GM10266 (cell line): Measurements from ENCODE around the gene HERC2.

Experiments used
- DNase-seq: peaks from one replicate; pipeline ENCODE4 v3.0.0; 2012; ENCODE audit errors: extremely low spot score
- TF ChIP-seq, protein P1 (sequence below): IDR thresholded peaks from 2 replicates; pipeline ENCODE4 v1.5.1; 2012; ENCODE audit warnings: mild to moderate bottlenecking, low read depth; ENCODE audit not compliant: control insufficient read depth, insufficient read depth; ENCODE audit errors: missing control alignments

Gene HERC2

DNA sequence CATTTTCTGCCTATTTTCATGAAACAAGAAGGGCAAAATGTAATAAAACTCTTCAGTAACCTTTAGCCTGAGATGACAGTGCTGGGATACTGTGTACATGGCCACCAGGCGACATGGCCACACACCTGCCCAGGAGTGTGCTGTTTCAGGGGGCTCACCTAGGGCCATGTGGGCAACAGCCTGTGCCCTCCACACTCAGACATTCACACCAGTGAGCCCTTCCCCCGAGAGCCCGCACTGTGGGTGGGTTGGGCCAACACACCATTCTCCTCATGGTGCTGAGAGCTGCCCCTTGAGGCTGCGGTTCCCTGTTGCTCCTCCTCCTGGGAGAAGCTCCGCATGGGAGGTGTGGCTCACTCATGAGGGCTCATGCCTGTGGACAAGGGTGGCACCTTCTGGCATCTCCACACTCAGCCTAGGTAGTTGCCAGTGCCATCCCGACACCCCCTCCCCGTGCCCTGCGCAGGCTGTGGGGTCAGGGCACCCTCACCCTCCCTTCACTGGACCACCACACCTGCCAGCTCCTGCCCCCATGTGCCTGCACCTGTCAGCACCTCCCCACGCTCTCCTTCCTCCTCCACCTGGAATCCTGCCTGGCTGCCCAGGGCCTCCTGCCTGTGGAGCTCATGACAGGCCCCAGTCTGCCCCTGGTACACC is 242.5 kb downstream of the HERC2 start:
- DNase-seq: no peak
- TF ChIP-seq, protein P1, sequence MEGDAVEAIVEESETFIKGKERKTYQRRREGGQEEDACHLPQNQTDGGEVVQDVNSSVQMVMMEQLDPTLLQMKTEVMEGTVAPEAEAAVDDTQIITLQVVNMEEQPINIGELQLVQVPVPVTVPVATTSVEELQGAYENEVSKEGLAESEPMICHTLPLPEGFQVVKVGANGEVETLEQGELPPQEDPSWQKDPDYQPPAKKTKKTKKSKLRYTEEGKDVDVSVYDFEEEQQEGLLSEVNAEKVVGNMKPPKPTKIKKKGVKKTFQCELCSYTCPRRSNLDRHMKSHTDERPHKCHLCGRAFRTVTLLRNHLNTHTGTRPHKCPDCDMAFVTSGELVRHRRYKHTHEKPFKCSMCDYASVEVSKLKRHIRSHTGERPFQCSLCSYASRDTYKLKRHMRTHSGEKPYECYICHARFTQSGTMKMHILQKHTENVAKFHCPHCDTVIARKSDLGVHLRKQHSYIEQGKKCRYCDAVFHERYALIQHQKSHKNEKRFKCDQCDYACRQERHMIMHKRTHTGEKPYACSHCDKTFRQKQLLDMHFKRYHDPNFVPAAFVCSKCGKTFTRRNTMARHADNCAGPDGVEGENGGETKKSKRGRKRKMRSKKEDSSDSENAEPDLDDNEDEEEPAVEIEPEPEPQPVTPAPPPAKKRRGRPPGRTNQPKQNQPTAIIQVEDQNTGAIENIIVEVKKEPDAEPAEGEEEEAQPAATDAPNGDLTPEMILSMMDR: no peak

DNA sequence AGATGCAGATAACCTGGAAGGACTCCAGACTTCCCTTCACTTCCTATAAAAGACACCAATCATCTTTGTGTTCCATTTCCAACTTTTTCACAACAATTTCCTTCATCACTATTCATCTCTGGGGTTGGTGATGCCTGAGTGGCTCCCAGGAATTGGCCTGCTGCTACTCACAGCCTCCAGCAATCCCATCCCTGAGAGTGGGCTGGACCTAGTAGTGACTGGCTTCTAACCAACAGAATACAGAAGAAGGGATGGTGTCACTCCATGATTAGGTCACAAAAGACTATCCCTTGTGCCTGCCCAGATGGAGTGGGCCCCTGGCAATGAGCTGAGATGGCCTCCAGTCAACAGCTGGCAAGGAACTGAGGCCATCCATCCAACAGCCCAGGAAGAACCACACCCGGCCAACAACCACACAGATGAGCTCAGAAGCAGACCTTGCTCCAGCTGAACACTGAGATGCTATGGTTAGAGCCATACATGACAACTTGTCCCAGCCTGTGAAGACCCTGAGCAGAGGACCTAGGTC is 243.7 kb downstream of the HERC2 start:
- no peak for DNase-seq
- TF ChIP-seq, protein P1: no peak

DNA sequence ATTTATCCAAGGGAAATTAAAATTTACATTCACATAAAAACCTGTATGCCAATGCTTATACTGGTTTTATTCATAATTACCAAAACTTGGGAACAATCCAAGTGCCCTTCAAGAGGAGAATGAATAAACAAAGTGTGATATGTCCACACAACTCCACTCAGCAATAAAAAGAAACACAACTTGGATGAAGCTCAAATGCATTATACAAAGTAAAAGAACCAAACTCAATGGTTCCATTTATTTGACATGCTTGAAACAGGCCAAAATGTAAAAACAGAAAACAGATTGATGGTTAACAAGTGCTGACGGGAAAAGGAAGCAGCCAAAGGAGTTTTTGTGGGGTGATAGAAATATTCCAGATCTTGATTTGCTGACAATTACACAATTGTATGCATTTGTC is 246.4 kb downstream of the HERC2 start:
- TF ChIP-seq, protein P1: no peak
- no peak for DNase-seq

DNA sequence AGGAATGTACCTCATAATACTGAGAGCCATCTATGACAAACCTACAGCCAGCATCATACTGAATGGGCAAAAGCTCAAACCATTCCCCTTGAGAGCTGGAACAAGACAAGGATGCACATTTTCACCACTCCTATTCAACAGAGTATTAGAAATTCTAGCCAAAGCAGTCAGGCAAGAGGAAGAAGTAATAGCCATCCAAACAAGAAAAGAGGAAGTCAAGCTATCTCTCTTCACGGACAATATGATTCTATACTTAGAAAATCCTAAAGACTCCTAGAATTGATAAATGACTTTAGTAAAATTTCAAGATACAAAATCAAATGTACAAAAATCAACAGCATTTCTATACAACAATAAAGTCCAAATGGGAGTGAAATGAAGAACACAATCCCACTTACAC is 253.0 kb downstream of the HERC2 start:
- DNase-seq: no peak

DNA sequence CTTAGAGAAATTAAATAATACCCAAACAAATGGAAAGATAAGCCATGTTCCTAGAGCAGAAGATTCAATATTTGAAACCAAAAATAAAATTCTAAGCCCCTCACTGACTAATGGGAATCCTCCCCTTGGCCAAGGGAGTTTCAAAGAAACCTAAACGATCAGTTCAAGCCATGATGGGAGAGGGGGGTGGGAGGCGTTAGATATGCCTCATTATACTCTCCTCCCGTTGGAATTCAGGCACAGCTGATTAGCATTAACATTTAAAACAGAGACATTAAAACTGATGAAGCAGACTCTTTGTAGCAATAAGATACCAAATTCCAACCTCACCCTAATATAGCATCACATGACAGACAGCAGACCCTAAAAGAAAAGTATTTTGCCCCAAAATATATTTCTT is 255.7 kb downstream of the HERC2 start:
- TF ChIP-seq, protein P1: no peak
- no peak for DNase-seq

More for the DNA sequence above, 253.0 kb downstream of the HERC2 start:
- TF ChIP-seq, protein P1: no peak
